Stomach (tissue), 4 donors: ENCODE measurements around the gene CLUH.
"Not testable (repeated sequence)": the region's sequence is repeated elsewhere in the genome, so short reads cannot be mapped to it uniquely, and the experiment has no call there.

ENCODE experiments used
- POLR2A ChIP-seq, 4 donors: fragments of 450-650 bp; IDR thresholded peaks; one replicate each; pipeline ENCODE4 v1.6.1; 2016; ENCODE audit warnings: antibody characterized with exemption in 4 of 4, control low read depth in 2 of 4, mild to moderate bottlenecking in 1 of 4, moderate library complexity in 1 of 4
- POLR2AphosphoS5 ChIP-seq, 3 donors: sonication (generic); formaldehyde crosslinking; IDR thresholded peaks; one replicate each; pipeline ENCODE4 v1.6.1; 2016; ENCODE audit warnings: antibody characterized with exemption in 3 of 3
- TF ChIP-seq, protein P1 (sequence below), 7 experiments: fragments of 450-650 bp in 4 of 7; fragments of 200-600 bp in 3 of 7; sonication (generic) in 3 of 7; IDR thresholded peaks; one replicate each; pipeline ENCODE4 v1.5.1; 2016 to 2019; ENCODE audit warnings: antibody characterized with exemption in 7 of 7, control low read depth in 2 of 7, mild to moderate bottlenecking in 1 of 7

DNA sequence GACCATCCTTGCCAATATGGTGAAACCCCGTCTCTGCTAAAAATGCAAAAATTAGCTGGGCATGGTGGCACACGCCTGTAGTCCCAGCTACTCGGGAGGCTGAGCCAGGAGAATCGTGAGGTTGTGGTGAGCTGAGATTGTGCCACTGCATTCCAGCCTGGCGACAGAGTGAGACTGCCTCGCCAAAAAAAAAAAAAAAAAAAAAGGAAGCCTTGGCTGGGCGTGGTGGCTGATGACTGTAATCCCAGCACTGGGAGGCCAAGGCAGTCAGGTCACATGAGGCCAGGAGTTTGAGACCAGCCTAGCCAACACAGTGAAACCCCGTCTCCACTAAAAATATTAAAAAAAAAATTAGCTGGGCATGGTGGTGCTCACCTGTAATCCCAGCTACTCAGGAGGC lies 52.2 kb downstream of the CLUH start:
- TF ChIP-seq POLR2A, POLR2AphosphoS5 (IDR thresholded peaks at IDR 0.05): not testable (repeated sequence)
- TF ChIP-seq, protein P1, sequence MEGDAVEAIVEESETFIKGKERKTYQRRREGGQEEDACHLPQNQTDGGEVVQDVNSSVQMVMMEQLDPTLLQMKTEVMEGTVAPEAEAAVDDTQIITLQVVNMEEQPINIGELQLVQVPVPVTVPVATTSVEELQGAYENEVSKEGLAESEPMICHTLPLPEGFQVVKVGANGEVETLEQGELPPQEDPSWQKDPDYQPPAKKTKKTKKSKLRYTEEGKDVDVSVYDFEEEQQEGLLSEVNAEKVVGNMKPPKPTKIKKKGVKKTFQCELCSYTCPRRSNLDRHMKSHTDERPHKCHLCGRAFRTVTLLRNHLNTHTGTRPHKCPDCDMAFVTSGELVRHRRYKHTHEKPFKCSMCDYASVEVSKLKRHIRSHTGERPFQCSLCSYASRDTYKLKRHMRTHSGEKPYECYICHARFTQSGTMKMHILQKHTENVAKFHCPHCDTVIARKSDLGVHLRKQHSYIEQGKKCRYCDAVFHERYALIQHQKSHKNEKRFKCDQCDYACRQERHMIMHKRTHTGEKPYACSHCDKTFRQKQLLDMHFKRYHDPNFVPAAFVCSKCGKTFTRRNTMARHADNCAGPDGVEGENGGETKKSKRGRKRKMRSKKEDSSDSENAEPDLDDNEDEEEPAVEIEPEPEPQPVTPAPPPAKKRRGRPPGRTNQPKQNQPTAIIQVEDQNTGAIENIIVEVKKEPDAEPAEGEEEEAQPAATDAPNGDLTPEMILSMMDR (IDR thresholded peaks at IDR 0.05), result not testable (repeated sequence)
